Parietal lobe (tissue), 2 donors: ENCODE data around the gene MPHOSPH6. TPM values are rescaled to one million over a fixed set of nuclear protein-coding genes. Genes with fewer than 3 reads are reported as not detected.

ENCODE experiments used
- small RNA-seq: library from RNA; depleted of rRNA; stranded (forward); fragments of <200 nt; gene quantifications from one replicate; pipeline ENCODE3, GENCODE V24; 2014; ENCODE audit warnings: low replicate concordance
- total RNA-seq: library from RNA; depleted of rRNA; stranded (reverse); fragments of >200 nt; gene quantifications from one replicate; pipeline ENCODE4 v1.2.3, GENCODE V29; 2014

MPHOSPH6 gene, protein sequence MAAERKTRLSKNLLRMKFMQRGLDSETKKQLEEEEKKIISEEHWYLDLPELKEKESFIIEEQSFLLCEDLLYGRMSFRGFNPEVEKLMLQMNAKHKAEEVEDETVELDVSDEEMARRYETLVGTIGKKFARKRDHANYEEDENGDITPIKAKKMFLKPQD
- 67.3 TPM for total RNA-seq

DNA sequence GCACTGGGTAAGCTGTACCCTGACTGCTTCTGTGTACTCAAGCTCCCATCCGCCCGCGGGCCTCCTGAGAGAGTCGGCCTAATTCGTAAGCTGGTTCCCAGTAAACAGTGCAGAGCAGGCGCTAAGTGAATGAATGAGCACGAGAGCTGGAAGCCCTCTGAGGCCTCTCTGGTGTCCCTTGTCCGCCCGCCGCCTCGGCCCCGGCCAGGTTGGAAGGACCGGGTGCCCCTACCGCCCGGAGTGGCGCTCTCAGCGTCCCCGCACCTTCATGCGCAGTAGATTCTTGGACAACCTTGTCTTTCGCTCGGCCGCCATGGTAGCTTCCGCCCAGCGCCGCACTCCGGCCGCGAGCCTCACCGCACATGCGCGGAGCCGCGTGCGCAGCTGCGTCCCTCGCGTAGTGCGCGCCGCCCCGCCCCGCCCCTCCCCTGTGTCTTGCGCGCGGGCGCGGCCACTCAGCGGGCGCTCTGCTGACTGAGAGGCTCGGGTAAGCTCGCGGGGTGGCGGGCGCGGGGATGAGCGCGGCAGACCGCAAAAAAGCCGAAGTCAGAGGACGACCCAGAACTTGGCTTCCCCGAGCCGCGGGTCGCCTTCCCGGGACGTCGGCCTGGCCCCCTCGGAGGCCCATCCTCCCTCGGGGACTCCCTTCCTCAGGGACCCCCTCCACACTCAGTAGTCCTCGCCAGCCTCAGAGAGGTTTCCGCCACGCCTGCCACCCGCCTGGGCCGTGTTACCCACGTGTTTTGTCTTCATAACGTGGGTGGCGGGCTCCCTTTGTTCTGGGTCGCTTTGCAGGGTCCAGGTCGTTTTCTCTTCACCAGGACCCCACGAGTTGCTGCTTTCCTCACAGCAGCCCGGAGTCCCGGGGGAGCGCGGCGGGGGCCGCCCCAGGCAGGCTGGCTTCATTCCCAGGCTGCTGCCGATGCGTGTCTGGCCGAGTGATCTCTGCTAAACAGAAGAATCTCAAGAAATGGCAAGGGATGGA lies at the start of gene MPHOSPH6:
Gene MPHOSPH6, minus strand, starts transcription at position 364 of the 985 bp plus-strand sequence. Its CDS starts 49 bp downstream, at position 315.

Small RNAs within 50 kb of the gene (small RNA-seq; reads per million reads assigned to genes)
- gene RN7SKP190: not detected

Other genes with a start within 250 kb of the MPHOSPH6 start
- not detected for gene SDR42E1, start 158.8 kb downstream of the MPHOSPH6 start, total RNA-seq
- gene HSD17B2, start 135.0 kb downstream of the MPHOSPH6 start, total RNA-seq: not detected